Stimulated activated CD8-positive, alpha-beta memory T cell treated with anti-CD3 and anti-CD28 coated beads, Interleukin-15, amount 100 ng/mL, for 48 hours (primary cell): ENCODE data around the gene GOLGB1.
"Not testable (repeated sequence)": the region's sequence is repeated elsewhere in the genome, so short reads cannot be mapped to it uniquely, and the experiment has no call there.

Source experiments
- DNase-seq, 2 donors: peaks; one replicate each; pipeline ENCODE4 v3.0.0-alpha.2; 2020; ENCODE audit warnings: low read depth in 2 of 2

Gene GOLGB1

DNA sequence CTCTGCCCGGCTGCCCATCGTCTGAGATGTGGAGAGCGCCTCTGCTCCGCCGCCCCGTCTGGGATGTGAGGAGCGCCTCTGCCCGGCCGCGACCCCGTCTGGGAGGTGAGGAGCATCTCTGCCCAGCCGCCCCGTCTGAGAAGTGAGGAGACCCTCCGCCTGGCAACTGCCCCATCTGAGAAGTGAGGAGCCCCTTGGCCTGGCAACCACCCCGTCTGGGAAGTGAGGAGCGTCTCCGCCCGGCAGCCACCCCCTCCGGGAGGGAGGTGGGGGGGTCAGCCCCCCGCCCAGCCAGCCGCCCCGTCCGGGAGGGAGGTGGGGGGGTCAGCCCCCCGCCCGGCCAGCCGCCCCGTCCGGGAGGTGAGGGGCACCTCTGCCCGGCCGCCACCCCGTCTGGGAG, 60.8 kb downstream of the GOLGB1 start:
- DNase-seq = not testable (repeated sequence)

DNA sequence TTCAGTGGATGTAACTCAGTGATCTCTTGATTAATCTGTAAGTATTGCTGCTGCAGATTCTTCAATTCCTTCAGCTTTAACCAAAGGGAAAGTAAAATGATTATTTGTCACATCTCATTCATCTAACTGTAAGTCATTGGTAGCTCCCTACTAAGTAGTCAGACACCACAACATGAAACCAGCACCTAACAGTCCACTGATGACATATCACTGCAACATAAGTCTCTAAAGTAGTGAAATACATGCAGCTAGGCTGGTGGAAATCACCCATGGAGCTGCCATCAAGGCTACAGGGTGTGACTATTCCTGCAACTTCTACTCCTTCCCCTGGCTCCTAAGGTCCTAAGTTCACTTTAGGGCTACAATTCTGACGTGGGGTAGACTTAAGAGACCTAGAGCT, 67.7 kb downstream of the GOLGB1 start:
- no peak for DNase-seq

DNA sequence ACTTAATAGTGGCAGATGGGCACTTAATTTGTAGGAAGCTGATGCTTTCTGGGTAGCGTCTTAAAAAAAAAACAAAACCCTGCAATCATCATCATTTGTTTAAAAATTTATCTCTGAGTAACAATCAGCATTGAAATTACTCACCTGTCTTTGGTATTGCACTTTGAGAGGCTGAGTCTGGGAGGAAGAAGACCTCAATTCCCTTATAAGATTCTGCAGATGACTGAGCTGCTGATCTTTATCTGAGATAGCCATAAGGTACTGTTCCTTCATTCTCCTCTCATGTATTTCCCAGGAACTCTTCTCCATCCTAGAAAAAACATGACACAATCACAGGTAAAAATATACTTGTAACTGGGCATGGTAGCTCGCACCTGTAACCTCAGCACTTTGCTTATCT, 72.4 kb downstream of the GOLGB1 start:
- no peak for DNase-seq

DNA sequence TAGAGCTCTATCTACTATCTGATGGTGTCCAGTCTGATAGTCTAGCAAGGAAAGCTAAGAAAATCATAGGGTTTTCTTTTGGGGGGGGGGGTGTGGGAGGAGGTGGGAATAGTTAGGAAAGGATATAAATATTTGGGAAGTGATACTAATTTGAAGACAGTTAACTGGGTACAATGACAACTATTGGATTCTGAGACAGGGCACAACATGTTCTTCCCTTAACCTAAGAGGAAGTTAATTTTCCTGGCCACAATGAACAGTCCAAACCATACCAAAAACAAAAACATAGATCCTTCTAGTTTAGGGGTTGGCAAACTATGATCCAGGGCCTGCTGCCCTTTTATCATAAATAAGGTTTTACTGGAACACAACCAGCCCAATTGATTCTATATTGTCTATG, 78.9 kb downstream of the GOLGB1 start:
- no peak for DNase-seq

DNA sequence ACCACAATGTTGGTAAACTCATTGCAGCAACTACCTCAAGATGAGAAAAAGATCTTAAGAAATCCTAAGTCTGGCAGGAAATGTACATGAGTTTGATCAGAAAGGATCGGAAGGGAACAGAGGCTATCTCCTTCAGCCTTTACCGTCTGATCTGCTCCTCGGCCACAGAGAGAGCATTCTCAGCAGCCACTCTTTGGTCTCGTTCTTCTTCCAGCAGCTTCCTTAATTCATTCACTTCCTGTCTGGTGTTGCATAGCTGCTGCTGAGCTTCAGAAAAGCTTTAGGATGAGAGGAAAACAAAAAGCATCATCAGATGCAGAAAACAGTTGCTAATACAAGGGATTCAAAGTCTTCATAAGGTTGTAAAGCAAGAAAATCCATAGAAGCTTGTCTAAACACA, 82.2 kb downstream of the GOLGB1 start:
- no peak for DNase-seq

DNA sequence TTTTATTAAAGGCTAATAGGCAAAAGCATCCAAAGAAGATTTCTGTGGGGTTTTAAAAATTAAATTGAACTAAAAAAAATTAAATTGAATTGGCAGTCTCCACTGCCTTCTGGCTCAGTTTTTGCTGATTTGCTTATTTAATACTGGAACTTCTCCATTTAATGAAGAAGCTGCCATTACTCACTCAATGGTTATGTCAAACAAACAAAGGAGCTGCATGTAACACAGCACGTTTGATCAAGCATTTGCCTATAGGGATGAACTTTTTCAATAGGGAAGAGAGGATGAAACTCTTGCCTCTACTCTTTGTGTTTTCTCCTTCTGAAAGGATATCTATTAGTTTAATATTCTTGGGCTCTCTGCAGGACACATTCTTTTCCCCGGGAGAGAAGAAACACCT, 84.1 kb downstream of the GOLGB1 start:
- DNase-seq = no peak

DNA sequence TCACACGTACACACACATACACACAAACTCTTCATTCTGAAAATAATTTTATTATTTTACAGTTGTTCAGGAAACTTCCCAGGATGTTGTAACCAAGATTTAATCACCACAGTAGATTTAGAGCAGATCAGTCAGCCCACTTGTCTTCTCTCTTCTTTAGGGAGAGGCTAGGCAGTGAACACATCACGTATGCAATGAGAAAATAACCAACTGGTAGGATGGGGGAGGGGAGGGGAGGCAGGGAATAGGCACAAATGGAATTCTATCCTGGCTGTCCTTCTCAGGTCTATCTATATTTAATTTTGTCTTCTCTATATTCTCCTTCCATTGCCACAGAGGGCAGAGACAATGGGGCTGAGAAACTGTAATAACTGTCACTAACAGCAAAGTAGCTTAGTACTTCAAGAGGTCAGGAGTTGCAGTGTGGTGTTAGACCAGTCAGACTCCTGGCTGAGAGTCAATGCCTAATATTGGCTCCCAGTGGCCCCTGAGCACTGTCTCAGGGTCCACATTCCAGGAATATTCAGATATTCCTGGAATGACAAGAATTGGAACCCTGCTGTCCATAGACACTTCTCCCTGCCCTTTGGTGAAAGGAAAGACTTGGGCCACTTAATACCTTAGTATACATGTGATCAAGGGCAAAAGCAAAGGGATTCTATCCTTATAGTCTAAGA, 86.2 kb downstream of the GOLGB1 start:
- DNase-seq = no peak

DNA sequence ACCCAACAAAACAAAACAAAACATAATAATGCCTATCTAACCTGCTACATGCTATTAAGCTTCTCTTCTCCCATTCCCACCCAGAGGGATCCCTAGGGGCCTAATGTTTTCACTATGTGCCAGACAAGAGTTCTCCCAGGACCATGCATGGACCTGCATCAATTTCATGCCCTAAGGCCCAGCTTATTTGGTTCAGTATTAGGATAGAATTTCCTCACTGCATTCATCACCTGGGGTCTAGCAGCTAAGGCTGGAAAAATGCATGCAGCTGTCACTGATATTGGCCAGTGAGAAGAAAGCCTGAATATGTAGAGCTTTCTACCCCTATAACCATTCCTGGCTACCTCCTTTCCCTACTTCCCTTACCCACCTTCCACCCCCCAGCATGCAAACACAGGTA, 86.8 kb downstream of the GOLGB1 start:
- no peak for DNase-seq

DNA sequence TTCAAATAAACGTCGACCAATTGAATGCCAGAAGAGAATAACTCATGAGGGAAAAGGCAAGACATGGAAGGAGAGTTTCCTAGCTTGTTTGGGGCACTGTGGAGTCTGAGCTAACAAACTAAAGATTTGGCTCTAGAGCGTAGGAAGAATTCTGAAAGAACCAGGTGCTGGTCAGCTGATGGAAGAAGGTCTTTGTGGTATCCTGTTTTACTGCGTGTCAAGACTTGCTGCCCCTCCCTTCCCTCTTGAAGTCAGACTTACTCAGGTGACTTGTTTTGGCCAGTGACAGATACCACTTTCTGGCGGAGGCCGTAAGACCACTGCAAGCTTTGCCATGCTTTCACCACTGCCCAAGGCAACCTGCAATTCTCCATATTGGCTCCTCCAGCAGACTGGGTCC, 88.2 kb downstream of the GOLGB1 start:
- no peak for DNase-seq

DNA sequence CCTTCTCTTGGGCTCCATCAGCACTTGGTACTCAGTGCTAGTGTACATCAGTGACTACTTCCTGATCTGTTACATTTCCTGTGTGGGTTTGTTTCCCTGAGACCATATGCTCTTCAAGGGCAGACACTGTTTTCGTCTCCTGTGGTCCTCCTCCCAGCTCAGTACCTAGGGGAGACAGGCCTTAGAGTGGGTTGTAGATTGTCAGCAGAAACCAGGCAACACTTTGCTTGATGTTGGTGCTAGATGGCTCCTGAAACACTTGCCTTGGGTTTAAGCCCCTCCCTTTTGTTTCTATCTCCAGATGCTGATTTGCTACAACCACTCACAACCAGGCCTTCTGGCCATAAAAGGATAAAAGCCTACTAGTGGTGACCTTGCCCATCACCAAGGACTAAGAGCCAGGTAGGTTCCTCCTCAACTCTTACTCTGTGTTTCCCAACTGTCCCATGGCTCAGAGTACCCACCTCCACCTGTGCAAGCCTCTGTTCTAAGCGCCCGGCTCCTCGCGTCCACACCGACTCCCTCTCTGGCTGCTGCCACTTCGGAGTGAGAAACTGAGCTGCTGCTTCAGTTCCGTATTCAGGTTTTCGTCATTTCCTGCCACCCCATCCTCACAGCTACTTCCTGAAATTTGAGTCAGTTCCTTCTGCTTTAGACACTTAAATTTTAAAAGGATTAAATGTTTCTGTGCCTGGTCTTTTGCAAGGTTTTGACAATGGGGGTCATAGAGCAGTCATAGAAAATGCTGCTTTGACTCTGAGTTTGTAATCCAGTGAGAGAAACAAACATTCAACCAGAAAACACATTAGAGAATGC, 89.0 kb downstream of the GOLGB1 start, which contains the start of gene HCLS1:
Gene HCLS1 (minus strand): TSS at position 548 of the 816 bp plus-strand sequence. CDS start 2,556 bp downstream, outside the sequence.
- DNase-seq = peak; percentile 50 to 55

DNA sequence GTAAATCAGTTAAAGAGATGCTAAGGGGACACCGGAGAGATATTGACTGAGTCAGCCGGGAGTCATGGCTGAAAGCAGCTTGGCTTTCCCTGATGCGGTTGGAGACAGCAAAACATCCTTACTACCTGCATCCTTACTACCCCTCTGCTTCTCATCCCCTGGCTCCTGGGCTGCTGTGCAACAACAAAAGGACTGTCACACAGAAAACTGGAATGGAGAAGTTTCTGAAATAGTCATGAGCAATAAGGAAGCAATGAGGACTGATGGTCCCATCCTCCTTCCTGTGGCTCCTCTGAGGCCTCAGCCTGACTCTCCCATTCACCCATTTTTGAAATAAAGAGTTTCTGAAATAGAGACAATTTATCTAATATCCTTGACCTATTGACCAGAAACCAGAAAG, 90.0 kb downstream of the GOLGB1 start:
- no peak for DNase-seq

DNA sequence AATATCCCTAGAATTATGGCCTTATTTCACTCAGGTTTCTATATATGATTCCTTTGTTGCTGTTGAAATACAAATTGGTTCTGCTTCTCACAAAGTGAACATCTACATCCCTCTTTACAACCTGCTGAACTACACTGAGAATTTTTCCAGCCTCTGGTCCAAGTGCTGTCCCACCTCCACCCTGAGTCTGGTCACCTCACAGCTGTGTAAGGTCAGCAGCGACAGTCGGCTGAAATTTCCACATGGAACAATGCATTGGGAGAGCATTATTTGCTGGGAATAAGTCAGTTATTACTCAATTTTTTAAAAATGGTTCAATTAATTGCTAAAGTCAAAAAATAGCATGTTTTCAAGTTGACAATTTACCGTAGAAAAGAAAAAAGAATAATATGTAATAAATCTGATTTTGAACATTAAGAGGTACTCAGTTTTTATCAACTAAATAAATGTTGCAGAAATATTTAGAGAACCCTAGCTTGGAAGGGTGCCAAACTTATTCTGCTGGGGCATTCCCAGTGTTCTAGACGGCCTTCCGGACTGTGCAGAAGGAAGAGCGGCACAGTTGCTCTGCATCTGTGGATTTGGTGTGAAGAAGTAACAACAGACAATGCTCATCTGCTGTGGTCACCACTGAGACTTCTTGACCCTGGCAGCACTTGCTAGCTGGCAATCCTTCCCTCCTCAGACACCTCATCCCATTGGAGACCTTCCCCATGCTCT, 90.7 kb downstream of the GOLGB1 start:
- no peak for DNase-seq

DNA sequence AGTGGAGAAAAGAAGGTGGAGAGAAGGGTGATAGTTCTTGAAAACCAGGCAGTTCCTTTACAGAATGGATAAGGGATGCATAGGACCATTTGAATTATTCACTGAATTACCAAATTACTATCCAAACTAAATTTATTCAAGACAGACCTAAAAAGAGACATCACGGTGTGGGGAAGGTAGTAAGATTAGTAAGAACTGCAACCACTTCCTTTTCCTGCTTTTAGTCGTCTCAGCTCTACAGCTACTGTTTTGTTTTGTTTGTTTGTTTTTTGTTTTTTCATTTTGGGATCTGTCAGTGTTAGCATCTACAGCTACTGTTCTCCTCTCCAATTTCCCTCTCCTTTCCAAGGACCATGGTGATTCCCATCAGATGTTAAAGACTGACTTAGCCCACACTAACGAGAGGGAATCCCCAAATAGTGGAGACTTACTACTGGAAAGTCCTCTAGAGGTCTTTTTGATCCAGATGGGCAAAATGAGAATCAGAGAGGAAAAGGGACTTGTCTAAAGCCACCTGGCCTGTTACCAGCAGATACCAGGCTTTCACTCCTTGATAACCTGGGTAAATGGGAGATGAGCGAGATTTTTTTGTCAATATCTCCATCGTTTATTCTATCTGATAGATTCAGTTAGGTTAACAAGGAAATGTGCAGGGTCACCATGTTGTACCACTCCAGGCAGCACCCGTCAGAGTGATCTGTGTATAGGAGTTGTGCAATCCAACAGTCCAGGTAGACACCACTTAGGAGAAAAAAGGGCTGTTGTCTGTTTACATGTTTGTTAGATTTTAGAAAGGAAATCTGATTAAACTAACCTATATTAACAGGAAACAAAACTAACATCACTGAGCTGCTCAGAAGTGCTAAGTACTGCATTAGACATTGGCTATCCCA, 94.8 kb downstream of the GOLGB1 start:
- no peak for DNase-seq

DNA sequence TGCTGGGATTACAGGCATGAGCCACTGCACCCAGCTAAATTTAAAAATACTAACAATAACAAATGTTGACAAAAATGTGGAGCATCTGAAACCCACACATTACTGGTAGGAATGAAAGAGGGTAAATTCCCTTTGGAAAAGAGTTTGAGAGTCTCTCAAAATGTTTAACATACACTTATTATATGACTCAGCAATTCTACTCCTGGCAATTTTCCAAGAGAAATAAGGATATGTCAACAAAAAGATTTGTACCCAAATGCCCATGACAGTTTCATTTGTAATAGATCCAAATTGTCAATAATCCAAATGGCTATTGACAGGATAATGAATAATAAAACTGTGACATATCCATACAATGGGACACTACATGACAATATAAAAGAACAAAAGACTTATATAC, 97.9 kb downstream of the GOLGB1 start:
- DNase-seq = no peak

DNA sequence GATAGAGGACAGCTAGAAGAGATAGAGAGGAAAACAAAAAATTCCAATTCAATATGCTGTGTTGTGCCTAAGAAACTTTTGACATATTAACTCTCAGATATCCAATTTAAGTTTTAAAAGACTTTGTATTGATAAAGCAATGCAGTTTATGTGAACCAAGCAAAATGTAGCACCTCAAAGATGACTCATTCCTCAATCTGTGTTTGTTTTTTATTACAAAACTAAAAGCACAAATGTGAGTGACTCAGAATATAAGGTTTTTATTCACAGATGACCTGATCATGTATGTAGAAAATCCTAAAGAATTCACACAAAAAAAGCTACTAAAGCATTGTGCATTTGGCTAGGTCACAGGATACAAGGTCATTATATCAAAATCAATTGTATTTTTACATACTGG, 99.9 kb downstream of the GOLGB1 start:
- DNase-seq = no peak

DNA sequence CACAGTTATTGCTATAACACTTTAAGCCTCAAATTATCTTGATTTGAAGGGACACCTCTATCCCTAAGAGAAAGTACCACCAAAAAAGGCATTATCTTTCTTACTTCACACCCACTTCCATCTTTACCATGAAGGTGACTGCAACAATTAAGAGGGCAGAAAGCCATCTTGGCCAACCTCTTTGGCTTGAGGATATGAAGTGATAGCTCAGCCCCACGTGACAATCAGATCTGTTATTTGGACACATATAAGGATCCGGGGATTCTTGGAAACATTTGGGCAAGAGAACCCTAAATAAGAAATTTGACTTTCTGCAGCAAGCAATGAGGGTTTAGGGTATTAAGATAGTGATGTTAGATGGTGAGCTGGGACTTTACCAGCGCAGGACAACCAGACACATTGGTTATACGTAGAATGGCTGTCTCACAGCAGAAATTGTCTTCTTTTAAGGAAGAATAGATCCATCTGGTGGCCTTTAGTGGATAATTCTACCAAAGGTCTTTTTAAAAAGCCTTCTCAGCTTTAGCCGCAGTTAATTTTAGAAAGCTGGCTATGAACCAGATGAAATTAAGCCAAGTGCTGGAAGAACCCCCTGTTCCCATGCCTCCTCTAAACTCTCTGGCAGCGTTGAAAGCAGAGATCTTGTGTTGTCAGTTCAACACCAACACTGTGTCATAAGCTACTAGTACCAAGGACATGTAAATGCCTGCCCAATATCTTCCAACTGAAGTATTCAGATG, 101.2 kb downstream of the GOLGB1 start:
- no peak for DNase-seq

DNA sequence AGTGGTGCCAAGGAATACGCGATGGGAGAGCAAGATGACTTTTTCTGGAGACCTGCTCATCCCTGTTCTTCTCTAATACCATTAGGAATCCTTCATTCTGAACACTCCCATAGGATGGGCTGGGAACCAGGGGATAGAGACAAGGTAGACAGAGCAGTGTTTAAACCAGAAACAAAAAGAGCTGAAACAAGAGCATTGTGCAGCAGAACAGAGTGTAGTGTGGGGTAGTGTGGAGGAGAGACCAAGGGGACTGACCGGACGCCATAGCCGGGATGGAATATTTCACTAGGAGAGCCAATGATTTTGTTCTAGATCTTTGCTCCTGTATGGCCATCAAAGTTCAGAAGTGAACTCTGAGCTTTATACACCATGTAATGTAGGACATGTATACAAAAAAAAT, 104.5 kb downstream of the GOLGB1 start:
- DNase-seq = no peak

DNA sequence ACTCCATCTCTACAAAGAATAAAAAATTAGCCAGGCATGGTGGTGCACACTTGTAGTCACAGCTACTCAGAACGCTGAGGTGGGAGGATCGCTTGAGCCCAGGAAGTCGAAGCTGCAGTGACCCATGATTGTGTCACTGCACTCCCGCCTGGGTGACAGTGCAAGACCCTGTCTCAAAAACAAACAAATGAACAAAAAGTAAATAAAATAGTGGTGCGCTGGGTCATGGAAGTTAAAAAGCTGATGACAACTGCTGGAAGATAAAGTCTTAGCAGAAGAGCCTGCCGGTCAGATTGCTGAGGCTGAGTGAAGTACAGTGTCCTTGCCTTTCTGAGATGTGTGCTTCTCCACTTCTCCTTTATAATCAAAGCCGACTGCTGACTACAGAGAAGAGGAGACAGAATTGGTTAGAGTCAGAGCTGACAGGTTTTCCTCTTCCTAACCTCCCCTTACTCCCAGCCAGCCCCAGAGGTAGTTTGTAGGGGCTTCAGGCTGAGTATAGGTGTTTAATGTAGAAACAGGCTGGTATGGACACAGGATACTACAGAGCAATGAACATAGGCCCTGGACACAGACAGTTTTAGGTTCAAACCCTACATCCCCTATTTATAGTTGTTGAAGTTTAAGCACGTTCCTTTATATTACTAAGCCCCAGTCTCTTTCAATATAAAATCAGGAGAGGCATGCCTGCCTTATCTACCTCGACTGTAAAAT, 106.8 kb downstream of the GOLGB1 start:
- DNase-seq = no peak

DNA sequence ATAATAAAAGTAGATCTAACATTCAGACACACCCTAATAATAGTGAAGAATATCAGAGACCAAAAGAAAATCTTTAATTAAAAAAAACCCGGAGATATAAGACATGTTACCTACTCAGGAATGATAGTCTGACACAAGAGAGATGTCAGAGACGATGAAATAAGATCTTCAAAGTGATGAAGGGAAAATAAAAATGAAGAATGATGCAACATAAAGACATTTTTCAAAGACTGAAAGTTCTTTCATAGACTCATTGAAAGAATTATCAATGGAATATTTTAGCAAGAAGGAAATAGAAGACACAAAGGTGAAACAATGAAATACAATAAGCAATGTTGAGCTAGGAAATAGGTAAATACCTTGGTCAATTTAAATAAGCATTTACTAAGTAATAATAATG, 108.4 kb downstream of the GOLGB1 start:
- DNase-seq = no peak

DNA sequence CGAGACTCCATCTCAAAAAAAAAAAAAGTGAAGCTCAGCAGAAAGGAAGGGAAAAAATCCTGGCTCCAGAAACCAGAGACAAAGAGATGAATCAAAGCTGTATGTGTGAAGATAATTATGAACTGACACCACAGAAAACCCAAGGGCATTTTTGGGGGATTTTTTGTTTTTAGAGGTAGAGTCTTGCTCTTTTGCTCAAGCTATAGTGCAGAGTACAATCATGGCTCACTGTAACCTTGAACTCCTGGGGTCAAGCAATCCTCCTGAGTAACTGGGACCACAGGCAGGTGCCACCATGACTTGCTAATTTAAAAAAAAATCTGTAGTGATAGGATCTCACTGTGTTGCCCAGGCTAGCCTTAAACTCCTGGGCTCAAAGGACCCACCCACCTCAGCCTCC, 111.6 kb downstream of the GOLGB1 start:
- no peak for DNase-seq
